GM19023 (cell line): ENCODE measurements around the gene LCE3A.
"Not testable (repeated sequence)": the region's sequence is repeated elsewhere in the genome, so short reads cannot be mapped to it uniquely, and the experiment has no call there.

Experiments
- ATAC-seq: cut with Tn5 transposase; IDR thresholded peaks from one replicate; pipeline ENCODE4 v1.9.1; 2021; ENCODE audit warnings: mild to moderate bottlenecking, moderate library complexity; ENCODE audit not compliant: unreplicated experiment

LCE3A gene

DNA sequence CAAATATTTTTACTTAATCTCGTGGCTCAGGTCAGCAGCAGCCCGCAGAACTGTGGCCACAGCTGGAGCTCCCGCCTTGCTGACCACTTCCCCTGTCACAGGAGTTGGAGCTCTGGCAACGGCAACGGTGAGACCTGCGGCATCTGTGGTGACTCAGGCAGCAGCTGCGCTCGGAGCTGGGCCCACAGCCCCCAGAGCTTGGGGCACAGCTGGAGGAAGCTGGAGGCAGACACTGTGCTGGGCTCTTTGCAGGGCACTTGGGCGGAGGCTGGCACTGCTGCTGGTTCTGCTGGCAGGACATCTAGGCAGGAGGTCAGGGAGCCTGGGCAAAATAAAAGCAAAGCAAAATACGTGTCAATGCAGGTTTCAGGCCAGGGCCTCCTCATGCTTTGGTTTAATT is at the start of gene LCE3A:
Gene LCE3A (minus strand): TSS at position 301 of the 400 bp plus-strand sequence. CDS start 0 bp downstream, at position 301.
- no peak for ATAC-seq

- ATAC-seq = no peak
Measured at GRCh38 chr1:152667648-152668047, 44.7 kb upstream of the LCE3A start.

GRCh38 chr1:152666171-152666570 is 43.3 kb upstream of the LCE3A start:
- not testable (repeated sequence) for ATAC-seq

GRCh38 chr1:152663098-152663497 is 40.2 kb upstream of the LCE3A start, which contains the start of gene LCE2D:
Gene LCE2D, plus strand, starts transcription at chr1:152663380. Its CDS starts 726 bp downstream, at chr1:152664106.
- ATAC-seq = no peak

DNA sequence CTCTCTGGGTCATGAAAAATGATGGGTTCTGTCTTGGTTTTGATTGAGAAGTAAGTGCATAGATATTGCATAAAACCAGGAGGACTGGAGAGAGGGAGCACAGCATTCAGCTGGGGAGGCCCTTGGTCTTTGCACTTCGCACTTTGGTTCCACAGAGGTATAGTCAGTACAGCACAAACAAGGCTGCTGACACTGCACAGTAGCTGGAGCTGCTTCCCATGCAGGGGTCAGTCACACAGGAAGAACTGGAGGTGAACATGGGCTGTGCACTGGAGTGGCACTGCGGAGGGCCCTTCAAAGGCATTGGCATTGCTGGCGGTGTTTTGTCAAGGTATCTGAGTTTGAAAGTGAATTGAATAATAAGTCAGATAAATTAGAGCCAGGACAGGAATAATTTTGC is 35.7 kb upstream of the LCE3A start:
- no peak for ATAC-seq

GRCh38 chr1:152657677-152658076 is 34.8 kb upstream of the LCE3A start:
- ATAC-seq = no peak

GRCh38 chr1:152656459-152656858 is 33.6 kb upstream of the LCE3A start:
- no peak for ATAC-seq

DNA sequence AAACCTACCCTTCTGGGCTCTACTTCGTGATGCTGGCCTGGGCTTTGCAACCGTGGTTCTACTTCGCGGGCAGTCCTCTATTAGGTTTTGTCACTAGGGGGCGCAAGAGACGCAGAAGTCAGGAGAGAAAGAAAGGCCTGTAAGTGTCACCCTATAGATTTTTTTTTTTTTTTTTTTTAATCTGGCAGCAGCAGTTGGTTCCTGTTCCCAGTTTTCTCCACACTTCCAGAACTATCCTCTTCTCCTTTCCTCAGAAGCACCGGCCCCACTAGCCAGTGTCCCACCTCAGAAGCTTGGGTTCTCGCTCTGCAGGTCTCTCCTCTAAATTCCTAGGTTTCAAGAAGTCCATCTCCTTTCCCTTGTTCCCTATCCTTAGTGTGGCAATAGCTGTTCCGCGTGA is 31.2 kb upstream of the LCE3A start:
- ATAC-seq = no peak

DNA sequence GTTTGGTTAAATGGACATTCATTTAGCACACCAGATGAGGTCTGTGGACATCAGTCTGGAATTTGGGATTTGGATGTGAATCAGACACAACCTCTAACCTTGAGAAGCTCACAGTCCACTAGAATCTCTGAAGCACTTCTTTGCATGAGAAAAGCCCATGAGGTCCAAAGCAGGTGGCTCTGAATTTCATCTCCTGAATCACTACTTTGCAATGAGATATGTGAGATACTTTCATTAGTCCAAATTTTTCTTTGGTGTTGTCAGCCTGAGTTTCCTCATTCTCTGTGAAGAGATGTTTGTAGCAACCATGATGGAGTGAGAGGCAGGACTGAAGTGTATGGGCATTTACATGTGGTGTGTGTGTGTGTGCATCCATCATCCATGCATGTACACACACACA is 23.8 kb upstream of the LCE3A start:
- ATAC-seq = no peak

GRCh38 chr1:152645146-152645545 is 22.2 kb upstream of the LCE3A start:
- no peak for ATAC-seq

DNA sequence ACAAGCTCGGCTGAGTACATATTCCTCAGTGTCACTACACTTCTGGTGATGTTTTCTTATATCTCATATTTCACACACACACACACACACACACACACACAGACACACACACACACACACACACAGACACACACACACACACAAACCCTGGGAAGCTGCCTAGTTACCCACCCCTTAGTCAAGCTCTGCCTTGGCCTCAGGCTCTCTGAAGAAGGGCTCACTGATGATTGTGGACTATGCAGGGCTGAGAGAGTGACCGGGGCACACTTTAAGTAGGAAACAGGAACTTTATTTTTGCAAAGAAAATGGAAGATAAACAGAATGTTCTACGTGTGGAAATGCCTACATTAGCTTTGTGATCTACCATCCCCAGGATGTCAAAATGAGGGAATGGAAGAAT is 21.0 kb upstream of the LCE3A start:
- ATAC-seq = no peak

GRCh38 chr1:152640351-152640750 is 17.4 kb upstream of the LCE3A start:
- no peak for ATAC-seq

GRCh38 chr1:152630596-152630995 is 7.7 kb upstream of the LCE3A start:
- no peak for ATAC-seq

GRCh38 chr1:152626744-152627143 is 3.8 kb upstream of the LCE3A start:
- no peak for ATAC-seq

GRCh38 chr1:152623203-152623844 is 421 bp upstream of the LCE3A start:
- no peak for ATAC-seq

DNA sequence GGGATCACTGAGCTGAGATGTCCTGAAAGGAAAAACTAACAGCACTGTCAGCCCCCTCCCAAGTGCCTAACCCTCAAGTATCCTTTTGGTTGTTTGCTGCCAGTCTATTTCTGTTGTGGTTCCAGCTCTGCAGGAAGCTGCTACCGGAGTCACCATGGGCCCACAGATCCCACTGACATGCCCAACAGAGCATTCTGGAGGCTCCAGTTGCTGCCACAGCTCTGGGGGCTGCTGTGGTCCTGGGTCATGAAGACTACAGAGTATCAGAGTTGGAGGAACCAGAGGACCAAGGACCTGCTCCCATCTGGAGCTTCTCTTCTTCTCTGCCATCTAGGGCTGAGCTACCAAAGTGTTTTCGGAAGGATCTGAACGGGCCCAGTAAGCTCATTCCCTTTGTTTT is 910 bp downstream of the LCE3A start:
- no peak for ATAC-seq

- ATAC-seq = no peak
Measured at GRCh38 chr1:152613511-152613910, 9.4 kb downstream of the LCE3A start, which contains the start of gene LCE3B. Gene LCE3B, plus strand, starts transcription at chr1:152613811. Its CDS starts 0 bp downstream, at chr1:152613811.

GRCh38 chr1:152599934-152600333 is 23.0 kb downstream of the LCE3A start, which contains the start of gene LCE3C:
Gene LCE3C, plus strand, starts transcription at chr1:152600234. Its CDS starts 498 bp downstream, at chr1:152600732.
- no peak for ATAC-seq

DNA sequence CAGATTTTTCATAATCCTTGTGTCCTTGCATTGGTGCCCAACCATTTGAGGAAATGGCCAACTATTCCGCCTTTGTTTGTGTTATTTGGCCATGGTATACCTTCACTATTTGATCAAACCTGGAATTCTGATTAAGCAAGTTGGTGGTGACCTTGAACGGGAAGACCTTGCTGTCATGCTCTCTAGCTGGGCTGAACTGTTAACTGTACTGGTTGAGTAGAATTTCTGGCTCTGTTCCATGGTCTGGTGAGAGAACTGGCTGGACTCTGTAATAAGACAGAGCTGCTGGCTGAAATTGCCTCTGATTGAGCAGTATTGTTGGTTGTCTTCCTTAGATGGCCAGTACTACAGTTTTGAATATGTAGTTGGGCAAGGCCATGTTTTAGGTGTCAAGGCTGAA is 25.9 kb downstream of the LCE3A start:
- ATAC-seq = no peak

- ATAC-seq = no peak
Measured at GRCh38 chr1:152585586-152585985, 37.3 kb downstream of the LCE3A start.

DNA sequence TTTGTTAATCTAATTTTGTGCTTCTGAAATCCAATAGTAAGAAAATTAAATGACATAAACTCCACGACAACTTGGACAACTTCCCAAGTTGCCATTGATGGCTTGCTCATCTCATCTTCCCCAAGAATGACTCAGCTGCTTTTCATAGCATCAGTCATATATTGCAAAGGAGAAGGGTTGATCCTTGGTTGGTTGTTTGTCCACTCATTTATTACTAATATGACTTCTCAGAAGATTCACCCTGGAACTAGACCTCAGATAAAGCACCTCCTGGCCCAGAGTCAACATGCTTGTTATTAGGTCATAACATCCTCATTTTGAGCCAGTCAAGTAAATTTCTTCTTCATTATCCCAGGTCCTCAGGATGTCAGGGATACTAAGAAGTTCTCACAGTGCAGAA is 40.3 kb downstream of the LCE3A start:
- no peak for ATAC-seq

GRCh38 chr1:152580433-152580832 is 42.5 kb downstream of the LCE3A start, which contains the start of gene LCE3D:
Gene LCE3D, minus strand, starts transcription at chr1:152580516. Its CDS starts 580 bp downstream, at chr1:152579936.
- ATAC-seq = no peak

DNA sequence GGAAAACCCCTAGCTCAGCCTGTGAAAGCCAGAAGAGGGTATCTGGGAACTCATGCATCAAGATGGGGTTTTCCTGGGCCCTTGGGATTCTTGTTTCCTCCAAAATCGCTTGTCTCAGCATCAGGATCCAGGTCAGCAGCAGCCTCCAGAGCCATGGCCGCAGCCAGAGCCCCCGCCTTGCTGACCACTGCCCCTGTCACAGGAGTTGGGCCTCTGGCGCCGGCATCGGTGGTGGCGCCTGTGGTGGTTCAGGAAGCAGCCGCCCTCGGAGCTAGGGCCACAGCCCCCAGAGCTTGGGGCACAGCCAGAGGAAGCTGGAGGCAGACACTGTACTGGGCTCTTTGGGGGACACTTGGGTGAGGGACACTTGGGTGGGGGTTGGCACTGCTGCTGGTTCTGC is 43.4 kb downstream of the LCE3A start:
- not testable (repeated sequence) for ATAC-seq
